T-helper 1 cell treated with Interleukin-12 subunit alpha and Interleukin-12 subunit beta and Interleukin-4 antibody, amounts not matched to agents 30 ng/mL and 1 ng/mL, for 36 hours (primary cell): ENCODE measurements around the gene PIK3C2A. TPM values are rescaled to one million over a fixed set of nuclear protein-coding genes. Genes with fewer than 3 reads are reported as not detected.

Experiments
- intact Hi-C: fragments of 100-400 bp; cut with micrococcal nuclease; formaldehyde crosslinking; loops from one replicate; pipeline ENCODE4 v1.15.1; 2024
- total RNA-seq: library from RNA; stranded (reverse); gene quantifications from 2 replicates; pipeline ENCODE4 v1.2.3, GENCODE V29; 2022

Gene PIK3C2A
- total RNA-seq, 1 donor from 2014 or later: 25.1 TPM

- intact Hi-C loops: no loop called here
Measured at GRCh38 chr11:17218403-17218802, 10.6 kb upstream of the PIK3C2A start.

DNA sequence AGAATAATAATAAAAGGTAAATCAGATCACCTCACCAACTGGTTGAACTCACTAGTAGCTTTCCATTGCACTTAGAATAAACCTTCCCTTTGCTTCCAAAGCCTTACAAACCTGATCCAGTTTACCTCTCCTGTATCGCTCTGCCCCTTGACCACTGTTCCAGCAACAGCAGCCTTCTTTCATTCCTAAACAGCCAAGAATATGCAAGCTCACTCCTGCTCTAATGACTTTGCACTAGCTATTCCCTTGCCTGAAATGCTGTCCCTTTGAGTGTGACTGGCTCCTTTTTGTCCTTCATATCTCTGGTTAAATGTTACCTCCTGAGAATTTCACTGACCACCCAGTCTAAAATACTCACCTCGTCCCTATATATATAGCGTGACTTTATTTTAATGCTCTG, 9.6 kb upstream of the PIK3C2A start:
- intact Hi-C loops: no loop called here

GRCh38 chr11:17214338-17214737, 6.6 kb upstream of the PIK3C2A start:
- intact Hi-C loops: no loop called here

DNA sequence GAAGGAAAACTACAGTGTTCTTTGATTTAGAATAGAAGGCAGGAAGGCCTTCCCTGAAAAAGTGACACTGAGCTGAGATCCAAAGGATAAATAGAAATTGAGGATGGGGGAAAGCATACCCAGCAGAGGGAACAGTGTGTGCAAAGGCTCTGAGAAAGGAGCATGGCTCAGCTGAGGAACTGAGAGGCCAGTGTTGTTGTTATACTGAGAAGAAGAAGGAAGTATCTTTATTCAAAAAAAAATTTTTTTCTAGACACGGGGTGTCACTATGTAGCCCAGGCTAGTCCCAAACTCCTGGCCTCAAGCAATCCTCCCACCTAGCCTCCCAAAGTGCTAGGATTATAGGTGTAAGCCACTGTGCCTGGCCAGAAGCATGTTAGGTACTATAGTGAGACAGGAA, 3.5 kb upstream of the PIK3C2A start:
- intact Hi-C loops: no loop called here

GRCh38 chr11:17209939-17210245, 2.1 kb upstream of the PIK3C2A start:
- intact Hi-C loops: loop anchor here (5.0 to 10.0 kb wide), 5 partner anchors 273 to 1907 kb away; partner anchors contain the start of genes LDHA, TSG101 and ZDHHC13

- intact Hi-C loops: loop anchor here (1.0 to 10.0 kb wide), 11 partner anchors 22 to 1909 kb away; partner anchors contain the start of genes C11orf58, LDHA, NUCB2 and SERGEF
Measured at GRCh38 chr11:17208257-17208999, 642 bp upstream of the PIK3C2A start.

GRCh38 chr11:17206463-17206862, 1.3 kb downstream of the PIK3C2A start:
- intact Hi-C loops: loop anchor here (5.0 to 10.0 kb wide), 5 partner anchors 269 to 1911 kb away; partner anchors contain the start of genes LDHA, TSG101 and ZDHHC13

DNA sequence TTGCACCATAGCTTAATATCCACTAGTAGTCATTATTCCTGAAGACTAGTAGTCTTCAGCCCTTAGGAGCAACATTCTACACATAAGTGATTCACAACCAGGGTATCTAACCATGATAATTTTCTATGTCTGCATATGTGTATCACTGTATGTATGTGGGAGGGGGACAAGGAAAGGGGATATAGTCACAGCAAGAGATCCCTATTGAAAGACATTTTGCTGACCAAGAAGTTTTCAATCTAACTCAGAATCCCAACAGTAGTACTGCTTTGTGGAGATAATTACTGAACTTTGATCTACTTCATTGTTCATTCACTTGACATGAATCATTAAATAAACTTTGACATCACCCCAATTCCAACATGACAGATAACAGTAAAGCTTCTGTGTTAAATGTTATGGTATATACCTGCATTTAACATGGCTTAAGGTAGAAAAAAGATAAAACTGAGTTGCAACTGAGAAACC, 10.3 kb downstream of the PIK3C2A start:
- intact Hi-C loops: no loop called here

- intact Hi-C loops: no loop called here
Measured at GRCh38 chr11:17188675-17189074, 19.1 kb downstream of the PIK3C2A start.

DNA sequence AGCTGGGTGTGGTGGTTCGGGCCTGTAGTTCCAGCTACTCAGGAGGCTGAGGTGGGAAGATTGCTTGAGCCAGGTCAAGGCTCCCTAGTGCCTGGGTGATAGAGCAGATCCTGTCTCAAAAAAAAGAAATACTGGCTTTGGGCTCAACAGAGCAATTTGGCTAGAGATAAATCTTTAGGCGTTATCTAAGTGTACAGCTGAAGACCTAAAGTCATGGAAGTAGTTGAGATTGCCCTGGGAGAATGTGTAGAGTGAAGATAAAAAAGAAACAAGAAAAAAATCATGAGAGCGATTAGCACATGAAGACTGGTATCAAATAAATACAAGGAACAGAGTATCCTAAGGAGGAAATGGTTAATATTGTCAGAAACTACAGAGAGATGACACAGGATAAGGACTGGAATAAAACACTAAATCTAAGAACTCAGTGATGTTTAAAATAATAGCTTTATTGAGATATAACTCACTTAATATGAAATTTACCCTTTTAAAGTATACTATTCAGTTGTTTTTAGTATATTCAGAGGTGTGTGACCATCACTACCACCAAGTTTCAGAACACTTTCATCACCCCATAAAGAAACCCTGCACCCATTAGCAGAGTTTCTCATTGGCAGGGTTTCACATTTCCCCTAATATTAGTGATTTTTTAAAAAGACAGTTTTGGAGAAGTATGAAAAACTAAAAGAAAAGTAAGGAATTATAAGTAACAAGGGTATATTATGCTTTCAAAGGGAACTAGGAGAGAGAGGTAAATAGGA, 20.7 kb downstream of the PIK3C2A start:
- intact Hi-C loops: no loop called here

DNA sequence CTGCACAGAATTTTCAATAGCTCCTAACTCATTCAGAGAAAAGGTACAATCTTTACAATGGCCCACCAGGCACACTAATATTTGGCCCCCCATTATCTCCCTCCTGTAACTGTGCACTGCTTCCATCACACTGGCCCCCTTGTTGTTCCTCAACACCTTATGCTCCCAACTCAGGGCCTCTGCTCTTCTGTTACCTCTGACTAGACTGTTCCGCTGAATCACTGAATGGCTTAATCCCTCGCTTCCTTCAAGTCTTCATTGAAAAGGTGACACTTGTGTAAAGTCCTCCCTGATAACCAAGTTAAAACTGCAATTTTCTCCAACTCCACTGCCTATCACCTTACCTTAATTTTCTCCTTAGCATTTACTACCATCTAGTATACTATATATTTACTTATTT, 21.8 kb downstream of the PIK3C2A start:
- intact Hi-C loops: no loop called here

DNA sequence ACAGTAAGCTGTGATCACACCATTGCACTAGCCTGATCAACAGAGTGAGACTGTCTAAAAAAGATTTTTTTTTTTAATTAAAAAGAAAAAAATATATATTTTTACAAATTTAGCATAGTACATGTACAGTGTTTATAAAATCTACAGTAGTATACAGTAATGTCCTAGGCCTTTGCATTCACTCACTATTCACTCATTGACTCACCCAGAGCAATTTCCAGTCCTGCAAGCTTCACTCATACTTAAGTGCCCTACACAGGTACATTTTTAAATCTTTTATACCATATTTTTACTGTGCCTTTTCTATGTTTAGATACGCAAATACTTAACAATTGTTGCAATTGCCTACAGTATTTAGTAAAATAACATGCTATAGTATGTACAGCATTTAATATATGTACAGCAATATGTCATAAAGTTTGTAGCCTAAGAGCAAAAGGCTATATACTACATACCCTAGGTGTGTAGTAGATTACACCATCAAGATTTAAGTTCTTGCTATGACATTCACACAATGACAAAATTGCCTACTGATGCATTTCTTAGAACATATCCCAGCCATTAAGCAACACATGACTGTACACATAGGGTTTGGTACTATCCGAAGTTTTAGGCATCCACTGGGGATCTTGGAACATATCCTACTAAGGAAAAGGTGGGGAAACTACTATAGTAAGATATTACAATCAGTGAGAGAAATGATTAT, 22.8 kb downstream of the PIK3C2A start:
- intact Hi-C loops: no loop called here

- intact Hi-C loops: no loop called here
Measured at GRCh38 chr11:17183836-17184235, 23.9 kb downstream of the PIK3C2A start.

GRCh38 chr11:17179970-17180369, 27.8 kb downstream of the PIK3C2A start:
- intact Hi-C loops: no loop called here

- intact Hi-C loops: no loop called here
Measured at GRCh38 chr11:17173332-17173731, 34.5 kb downstream of the PIK3C2A start.

DNA sequence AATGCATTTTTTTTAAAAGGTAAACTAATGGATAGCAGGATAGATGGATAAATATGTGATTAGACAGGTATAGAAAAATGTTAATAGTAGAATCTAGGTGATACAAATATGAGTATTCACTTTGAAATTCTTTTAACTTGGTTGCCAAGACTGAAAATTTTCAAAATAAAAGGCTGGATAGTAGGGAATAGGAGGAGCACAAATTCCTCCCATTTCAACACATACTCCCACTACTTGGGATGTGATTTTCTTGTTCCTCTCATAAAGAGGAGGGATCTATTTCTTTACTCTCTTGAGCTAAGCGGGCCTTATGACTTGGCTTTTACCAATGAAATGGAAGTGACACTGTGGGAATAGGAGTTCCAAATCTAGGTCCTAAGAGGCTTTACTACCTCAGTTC, 35.9 kb downstream of the PIK3C2A start:
- intact Hi-C loops: no loop called here

- intact Hi-C loops: no loop called here
Measured at GRCh38 chr11:17171343-17171742, 36.4 kb downstream of the PIK3C2A start.

- intact Hi-C loops: no loop called here
Measured at GRCh38 chr11:17169876-17170275, 37.9 kb downstream of the PIK3C2A start.

GRCh38 chr11:17165247-17165890, 42.4 kb downstream of the PIK3C2A start:
- intact Hi-C loops: no loop called here

GRCh38 chr11:17164361-17165246, 43.2 kb downstream of the PIK3C2A start:
- intact Hi-C loops: no loop called here
